Thoracic aorta (tissue), 2 donors: ENCODE data around the gene NEK7. TPM values are rescaled to one million over a fixed set of nuclear protein-coding genes. Genes with fewer than 3 reads are reported as not detected.

Experiments
- ATAC-seq: fragments of 150-250 bp; one replicate; pipeline ENCODE4 v1.8.0; 2017; ENCODE audit warnings: low read depth; ENCODE audit not compliant: insufficient number of reproducible peaks, low FRiP score
- DNase-seq: peaks from one replicate; pipeline ENCODE4 v3.0.0-alpha.2; 2020; ENCODE audit warnings: low spot score
- H3K27ac ChIP-seq, 2 donors: fragments of 200-600 bp; sonication (generic); 1 replicate in 1 of 2; 2 replicates in 1 of 2; pipeline ENCODE4 v1.5.1; 2016; ENCODE audit warnings: mild to moderate bottlenecking in 2 of 2, moderate library complexity in 2 of 2
- H3K27me3 ChIP-seq: fragments of 200-600 bp; sonication (generic); replicated peaks from 2 replicates; pipeline ENCODE4 v1.6.0; 2016; ENCODE audit warnings: mild to moderate bottlenecking; ENCODE audit not compliant: insufficient read depth
- H3K36me3 ChIP-seq: fragments of 200-600 bp; sonication (generic); one replicate; pipeline ENCODE4 v1.5.1; 2016
- H3K4me1 ChIP-seq, 2 donors: fragments of 200-600 bp; sonication (generic); 1 replicate in 1 of 2; 2 replicates in 1 of 2; pipeline versions ENCODE4 v1.5.1 to v1.6.0; 2016; ENCODE audit warnings: low read depth in 2 of 2, mild to moderate bottlenecking in 1 of 2; ENCODE audit not compliant: control insufficient read depth in 1 of 2
- H3K4me3 ChIP-seq: fragments of 200-600 bp; sonication (generic); 2 replicates; pipeline ENCODE4 v1.5.1; 2016; ENCODE audit warnings: mild to moderate bottlenecking
- H3K9me3 ChIP-seq: fragments of 200-600 bp; sonication (generic); 2 replicates; pipeline ENCODE4 v1.5.1; 2016
- total RNA-seq, 2 donors: library from RNA; depleted of rRNA; stranded (reverse); fragments of >200 nt; gene quantifications; one replicate each; pipeline versions ENCODE4 v1.1.0 to v1.2.3, GENCODE V29; 2016
- TF ChIP-seq, protein P1 (sequence below): fragments of 200-600 bp; sonication (generic); IDR thresholded peaks from one replicate; pipeline ENCODE4 v1.5.1; 2019; ENCODE audit warnings: antibody characterized with exemption

Gene NEK7
- total RNA-seq, 2 donors from 2014 or later: 118 to 155 TPM

GRCh38 chr1:198157847-198158725, 1.3 kb downstream of the NEK7 start:
- TF ChIP-seq, protein P1, sequence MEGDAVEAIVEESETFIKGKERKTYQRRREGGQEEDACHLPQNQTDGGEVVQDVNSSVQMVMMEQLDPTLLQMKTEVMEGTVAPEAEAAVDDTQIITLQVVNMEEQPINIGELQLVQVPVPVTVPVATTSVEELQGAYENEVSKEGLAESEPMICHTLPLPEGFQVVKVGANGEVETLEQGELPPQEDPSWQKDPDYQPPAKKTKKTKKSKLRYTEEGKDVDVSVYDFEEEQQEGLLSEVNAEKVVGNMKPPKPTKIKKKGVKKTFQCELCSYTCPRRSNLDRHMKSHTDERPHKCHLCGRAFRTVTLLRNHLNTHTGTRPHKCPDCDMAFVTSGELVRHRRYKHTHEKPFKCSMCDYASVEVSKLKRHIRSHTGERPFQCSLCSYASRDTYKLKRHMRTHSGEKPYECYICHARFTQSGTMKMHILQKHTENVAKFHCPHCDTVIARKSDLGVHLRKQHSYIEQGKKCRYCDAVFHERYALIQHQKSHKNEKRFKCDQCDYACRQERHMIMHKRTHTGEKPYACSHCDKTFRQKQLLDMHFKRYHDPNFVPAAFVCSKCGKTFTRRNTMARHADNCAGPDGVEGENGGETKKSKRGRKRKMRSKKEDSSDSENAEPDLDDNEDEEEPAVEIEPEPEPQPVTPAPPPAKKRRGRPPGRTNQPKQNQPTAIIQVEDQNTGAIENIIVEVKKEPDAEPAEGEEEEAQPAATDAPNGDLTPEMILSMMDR: no peak
- DNase-seq (no peak), ATAC-seq (no peak)
- peak overlapping the region; percentile 94 to 98 for H3K27ac ChIP-seq
- no peaks in the 10 kb centered on the region for H3K27me3 ChIP-seq
- H3K36me3 ChIP-seq: no peaks in the 10 kb centered on the region
- H3K4me3 ChIP-seq: peak overlapping the region; percentile 93
- H3K4me1 ChIP-seq: peaks cover 40 to 69% of the 10 kb centered on the region in 2 donors
- H3K9me3 ChIP-seq: no peaks in the 10 kb centered on the region

- peak overlapping the region; percentile 93 for H3K4me3 ChIP-seq
- TF ChIP-seq, protein P1: no peak
- peak overlapping the region; percentile 94 to 98 for H3K27ac ChIP-seq
- H3K36me3 ChIP-seq: no peaks in the 10 kb centered on the region
- peak; percentile 32 for DNase-seq
- H3K4me1 ChIP-seq: peaks cover 36 to 60% of the 10 kb centered on the region in 2 donors
- H3K27me3 ChIP-seq: no peaks in the 10 kb centered on the region
- H3K9me3 ChIP-seq: no peaks in the 10 kb centered on the region
- ATAC-seq: no peak
Measured at GRCh38 chr1:198158735-198159589, 2.2 kb downstream of the NEK7 start.

DNA sequence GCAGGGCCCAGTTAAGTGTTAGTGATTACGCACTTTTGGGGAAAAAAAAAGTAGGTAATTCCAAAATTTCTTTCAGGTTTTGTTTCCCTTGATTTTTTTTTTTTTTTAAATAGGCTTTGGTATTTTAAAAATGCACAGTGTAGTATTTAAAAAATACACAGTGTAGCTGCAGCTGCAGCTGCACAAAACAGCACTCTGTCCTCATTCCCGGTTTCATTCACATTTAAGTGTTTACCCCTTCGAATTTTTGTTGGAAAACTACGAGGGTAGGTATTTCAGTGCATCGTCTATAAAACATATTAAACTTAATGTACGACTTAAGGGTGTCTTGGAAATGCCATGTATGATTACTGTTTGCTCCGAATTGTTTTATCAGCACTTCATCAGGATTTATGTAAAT, 3.4 kb downstream of the NEK7 start:
- H3K36me3 ChIP-seq: no peaks in the 10 kb centered on the region

DNA sequence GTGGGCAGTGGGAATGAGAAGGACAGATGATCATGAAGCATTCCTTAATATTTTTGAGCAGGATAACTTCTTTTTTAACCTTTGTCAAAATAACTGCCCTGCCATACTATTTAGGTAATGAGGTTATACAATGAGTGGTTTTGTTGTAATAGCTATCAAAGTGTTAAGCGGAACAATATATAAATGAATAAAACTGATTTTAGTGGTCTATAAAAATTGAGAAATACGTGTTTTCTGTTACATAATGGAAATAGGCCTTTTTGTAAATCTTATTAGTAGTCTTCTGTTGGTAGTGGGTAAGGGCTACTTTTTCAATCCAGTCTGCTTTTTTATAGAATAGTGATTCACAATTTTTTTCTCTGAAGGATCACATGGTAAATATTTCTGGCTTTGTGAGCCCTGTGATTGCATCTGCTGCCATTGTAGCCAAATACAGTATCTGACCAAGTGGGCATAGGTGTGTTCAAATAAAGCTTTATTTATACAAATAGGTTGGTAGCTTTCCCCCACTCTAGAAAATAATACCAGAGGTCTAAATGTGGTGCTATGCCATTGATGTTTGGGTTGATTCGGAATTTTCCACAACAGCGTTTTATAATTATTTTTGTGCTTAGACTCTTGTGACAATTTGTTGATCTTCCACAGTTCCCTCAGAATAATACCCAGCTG, 4.3 kb downstream of the NEK7 start:
- peaks cover 19 to 40% of the 10 kb centered on the region in 2 donors for H3K4me1 ChIP-seq
- H3K9me3 ChIP-seq: no peaks in the 10 kb centered on the region
- H3K27me3 ChIP-seq: no peaks in the 10 kb centered on the region
- no peak overlapping the region for H3K27ac ChIP-seq
- no peak for DNase-seq
- ATAC-seq: no peak
- no peak overlapping the region for H3K4me3 ChIP-seq
- TF ChIP-seq, protein P1: no peak
- no peaks in the 10 kb centered on the region for H3K36me3 ChIP-seq

More for the DNA sequence above, 3.4 kb downstream of the NEK7 start:
- TF ChIP-seq, protein P1: no peak
- H3K27ac ChIP-seq: peak overlapping the region in 1 of 2 donors; percentile 98
- H3K4me3 ChIP-seq: no peak overlapping the region
- peaks cover 25 to 48% of the 10 kb centered on the region in 2 donors for H3K4me1 ChIP-seq
- DNase-seq (no peak), ATAC-seq (no peak)
- H3K9me3 ChIP-seq: no peaks in the 10 kb centered on the region
- no peaks in the 10 kb centered on the region for H3K27me3 ChIP-seq
